ENCODE data around the gene NCKAP1.
"Not testable (repeated sequence)": the region's sequence is repeated elsewhere in the genome, so short reads cannot be mapped to it uniquely, and the experiment has no call there.

NCKAP1 gene

DNA sequence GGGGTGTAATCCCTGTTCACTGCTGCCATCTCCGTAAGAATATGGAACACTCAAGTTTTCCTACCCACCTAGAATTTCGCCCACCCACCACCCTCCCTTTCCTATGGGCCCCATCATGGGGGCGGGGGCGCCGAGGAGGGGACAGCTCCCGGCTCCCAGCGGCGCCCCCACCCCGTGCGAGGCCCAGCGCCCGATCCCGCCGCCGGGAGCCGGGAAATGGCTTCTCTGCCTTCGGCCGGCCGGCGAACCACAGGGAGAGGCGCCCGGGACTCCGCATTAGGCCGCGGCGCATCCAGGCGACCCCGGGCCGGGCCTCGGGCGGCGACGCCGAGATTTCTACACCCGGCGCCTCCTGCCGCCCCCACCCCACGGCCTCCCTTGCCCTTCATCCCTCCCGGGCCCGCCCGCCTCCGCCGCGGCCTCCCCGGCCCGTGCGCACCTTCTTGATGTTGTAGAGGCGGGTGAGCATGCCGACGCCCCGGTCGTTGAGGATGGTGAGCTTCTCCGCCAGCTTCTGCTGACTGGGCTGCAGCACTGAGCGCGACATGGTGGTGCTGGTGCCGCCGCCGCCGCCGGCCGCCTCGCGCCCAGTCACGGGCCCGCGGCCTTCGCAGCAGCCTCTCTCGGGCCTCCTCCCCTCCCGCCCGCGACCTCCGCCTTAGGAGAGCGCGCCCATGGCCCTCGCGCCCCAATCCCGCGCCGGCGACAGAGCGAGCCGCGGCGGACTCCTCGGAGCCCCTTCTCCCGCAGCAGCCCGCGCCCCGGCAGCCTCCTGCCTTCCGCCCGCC, 510 bp downstream of the NCKAP1 start:
- peak; percentile 36 for DNase-seq

DNA sequence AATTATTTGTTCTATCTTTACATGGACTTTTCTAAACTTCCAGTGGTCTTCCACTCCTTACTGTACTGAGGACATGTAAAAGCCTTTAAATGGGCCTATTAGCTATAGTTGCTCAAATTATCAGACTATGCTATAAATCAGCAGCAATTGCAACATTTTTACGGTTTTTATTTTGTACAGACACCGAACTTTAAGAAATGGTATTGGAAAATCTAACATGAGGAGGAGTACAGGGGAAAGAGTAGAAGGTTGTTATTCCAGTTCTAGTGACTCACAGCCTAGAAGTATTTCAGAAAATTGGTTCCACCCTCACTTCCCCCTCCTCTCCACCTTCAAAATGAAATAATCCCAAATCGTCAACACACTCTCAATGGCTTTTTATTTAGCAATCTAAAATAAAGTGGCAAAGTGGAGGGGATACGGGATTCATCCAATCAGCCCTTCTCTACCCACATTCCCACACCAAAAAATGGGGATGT, 1.1 kb downstream of the NCKAP1 start:
- DNase-seq: peak; percentile 1

GRCh38 chr2:183035954-183036669, 2.1 kb downstream of the NCKAP1 start:
- peak; percentile 24 for DNase-seq

GRCh38 chr2:183035298-183035953, 2.8 kb downstream of the NCKAP1 start:
- no peak for DNase-seq

- DNase-seq: no peak
Measured at GRCh38 chr2:183034806-183035205, 3.5 kb downstream of the NCKAP1 start.

- DNase-seq: no peak
Measured at GRCh38 chr2:183033951-183034350, 4.3 kb downstream of the NCKAP1 start.

DNA sequence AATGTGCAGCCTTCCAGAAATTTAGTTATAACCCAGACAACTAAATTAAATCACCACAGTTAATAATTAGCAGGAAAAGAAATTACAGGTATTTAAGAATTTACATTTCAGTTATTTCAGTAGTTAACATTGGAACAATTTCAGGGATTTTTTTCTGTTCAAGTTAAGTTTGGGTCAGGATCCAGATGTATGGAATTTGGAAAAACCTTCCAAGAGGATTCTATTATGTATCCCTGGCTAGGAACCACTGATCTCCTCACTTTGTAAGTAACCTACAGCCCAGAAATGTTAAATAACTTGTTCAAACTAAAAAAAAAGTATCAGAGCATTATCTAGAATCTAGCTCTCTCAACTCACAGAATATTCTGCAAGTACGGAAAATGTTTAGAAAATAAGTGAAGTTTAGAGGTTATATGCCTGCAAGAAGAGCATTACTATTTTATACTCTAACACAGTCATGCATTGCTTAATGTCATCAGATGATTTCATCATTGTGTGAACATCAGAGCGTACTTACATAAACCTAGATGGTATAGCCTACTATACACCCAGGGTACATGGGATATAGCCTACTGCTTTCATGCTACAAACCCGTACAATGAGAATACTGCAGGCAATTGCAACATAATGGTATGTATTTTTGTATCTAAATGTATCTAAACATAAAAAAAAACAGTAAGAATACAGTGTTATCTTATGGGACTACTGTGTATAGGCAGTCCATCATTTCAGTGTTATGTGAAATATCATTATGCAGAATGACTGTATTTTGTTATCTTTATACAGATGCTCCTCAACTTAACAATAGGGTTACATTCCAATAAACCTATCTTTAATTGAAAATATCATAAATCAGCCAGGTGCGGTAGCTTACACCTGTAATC, 6.1 kb downstream of the NCKAP1 start:
- no peak for DNase-seq

GRCh38 chr2:183029219-183029618, 9.0 kb downstream of the NCKAP1 start:
- DNase-seq: no peak

DNA sequence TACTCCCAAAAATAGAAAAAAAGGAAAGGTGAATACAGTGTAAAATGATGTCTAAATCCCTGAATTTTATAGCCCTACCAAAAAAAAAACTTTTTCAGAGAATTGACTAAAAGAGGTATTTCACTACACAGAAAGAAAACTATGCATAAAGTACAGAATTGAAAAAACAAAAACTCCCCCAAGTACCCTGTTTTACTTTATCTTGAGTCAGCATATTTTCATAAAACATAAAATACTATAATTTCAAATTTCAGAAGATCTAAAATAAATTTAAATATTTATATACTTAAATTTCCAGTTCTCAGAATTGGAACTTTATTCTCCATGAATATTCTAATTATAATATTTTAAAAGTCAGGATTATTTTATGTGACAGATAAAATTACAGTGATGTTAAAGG, 10.1 kb downstream of the NCKAP1 start:
- DNase-seq: no peak

DNA sequence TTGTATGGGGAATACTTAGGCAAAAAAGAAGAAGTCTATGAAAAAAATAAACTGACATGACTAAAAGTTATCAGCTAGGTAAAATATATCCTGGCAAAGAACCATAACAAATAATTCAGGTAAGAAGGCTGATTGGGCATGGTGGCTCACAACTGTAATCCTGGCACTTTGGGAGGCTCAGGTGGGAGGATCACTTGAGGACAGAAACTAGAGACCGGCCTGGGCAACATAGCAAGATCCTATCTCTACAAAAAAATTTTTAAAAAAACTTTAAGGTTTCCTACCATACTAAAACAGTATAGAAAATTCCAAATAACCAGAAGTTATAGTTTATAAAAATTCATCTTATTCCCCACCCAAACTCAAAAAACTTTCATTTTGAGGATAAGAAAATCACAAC, 10.8 kb downstream of the NCKAP1 start:
- DNase-seq: no peak

DNA sequence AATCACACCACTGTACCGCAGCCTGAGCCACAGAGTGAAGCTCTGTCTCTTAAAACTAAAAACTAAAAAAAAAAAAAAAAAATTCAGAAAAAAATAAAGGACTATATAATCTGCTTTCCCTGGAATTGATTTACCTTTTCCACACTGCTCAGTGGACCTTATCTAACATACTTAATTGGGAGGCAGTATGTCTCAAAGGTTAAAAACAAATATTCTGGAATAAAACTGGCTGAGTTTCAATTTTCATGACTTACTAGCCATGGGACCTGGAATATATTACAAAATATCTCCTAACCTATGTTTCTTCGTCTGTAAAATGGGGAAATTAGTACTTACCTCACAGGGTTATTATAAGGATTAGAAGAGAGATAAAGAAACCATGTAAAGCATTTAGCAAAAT, 11.8 kb downstream of the NCKAP1 start:
- no peak for DNase-seq

DNA sequence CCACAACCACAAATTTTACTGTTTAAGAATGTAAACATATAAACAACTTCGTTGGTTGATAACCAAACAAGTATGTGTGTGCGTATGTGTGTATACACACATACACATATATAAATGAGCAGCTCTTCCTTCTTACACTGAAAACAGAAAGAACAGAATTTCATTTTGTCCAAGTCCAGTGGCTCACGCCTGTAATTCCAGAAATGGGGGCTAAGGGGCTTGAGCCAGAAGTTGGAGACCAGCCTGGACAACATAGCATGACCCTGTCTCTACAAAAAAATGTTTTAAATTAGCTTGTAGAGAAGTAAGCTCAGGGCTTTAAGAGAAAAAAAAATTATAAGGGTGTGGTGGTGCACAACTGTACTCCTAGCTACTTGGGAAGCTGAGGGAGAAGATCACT, 12.3 kb downstream of the NCKAP1 start:
- no peak for DNase-seq

DNA sequence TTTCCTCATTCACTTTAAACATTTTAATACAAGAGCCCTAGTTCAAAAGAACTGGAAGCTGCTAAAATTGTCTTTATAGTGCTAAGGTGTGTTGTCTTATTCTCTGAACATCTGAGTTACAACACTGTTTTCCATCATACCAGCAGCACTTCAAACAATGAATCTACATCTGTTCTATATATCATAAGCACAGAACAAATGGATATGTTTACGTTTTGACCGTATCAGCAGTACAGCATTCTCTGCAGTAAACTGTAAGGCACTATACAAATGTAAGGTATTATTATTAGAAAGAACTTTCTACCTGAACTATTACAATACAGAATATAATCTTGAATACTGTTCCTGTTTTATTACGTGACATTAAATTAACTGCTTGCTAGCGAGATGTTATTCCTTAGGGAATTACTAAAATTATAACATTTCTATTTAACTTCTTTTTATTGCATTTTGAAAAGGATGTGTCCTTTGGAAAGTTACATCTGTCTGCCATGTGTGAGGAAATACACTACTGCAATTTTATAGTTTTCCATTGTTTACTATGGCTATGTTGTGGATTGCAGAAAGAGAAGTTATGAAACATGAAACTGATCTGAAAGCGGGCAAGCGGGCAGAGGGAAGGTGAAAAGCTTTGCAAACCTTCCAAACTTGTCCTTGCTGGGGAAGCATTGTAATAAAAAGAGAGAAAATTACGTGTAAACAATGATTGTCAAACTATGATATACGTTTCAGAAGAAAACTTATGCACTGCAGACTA, 13.7 kb downstream of the NCKAP1 start:
- DNase-seq: no peak

DNA sequence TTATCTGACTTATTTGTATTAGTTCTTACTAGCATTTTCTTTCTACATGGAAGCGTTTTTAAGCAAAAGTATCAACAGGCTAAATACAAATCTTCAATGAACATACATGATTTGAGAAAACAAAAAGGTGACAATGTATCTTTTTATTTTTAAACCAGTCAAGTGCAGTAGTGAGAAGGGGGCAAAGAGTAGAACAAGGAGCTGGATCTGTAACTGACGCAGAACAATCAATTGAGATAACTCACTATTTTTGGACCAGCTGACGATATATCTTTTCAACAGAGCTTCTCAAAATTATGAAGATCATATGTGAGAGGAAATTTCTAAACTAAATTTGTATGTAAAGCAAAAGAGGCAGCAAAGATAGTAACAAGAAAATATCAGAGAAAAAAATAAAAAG, 15.5 kb downstream of the NCKAP1 start:
- DNase-seq: no peak

GRCh38 chr2:183021613-183022012, 16.6 kb downstream of the NCKAP1 start:
- DNase-seq: no peak

DNA sequence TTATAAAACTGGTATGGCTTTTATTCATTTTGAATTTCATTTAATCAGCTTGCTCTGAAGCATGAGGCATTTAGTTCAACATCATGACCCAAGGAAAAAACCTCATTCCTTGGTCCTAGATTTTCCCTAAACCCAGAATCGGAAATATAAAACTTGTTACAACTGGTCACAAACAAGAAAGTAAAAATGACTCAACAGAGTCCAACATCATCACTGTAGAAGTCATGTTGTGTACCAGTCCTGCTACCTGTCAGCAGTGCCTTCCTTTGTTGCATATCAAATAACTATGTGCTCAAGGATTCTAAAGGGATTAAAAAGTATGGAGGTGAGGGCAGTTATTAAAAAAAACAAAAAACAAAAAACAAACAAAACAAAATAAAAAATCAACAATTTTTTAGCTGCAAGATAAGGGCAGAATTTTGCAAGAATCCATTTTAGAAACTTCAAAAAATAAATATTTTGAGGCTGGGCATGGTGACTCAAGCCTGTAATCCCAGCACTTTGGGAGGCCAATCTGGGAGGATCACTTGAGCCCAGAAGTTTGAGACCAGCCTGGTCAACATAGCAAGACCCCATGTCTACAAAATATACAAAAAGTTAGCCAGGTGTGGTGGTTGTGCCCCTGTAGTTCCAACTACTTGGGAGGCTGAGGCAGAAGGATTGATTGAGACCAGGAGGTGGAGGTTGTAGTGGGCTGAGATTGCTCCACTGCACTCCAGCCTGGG, 18.4 kb downstream of the NCKAP1 start:
- DNase-seq: no peak

GRCh38 chr2:183017845-183018244, 20.4 kb downstream of the NCKAP1 start:
- not testable (repeated sequence) for DNase-seq

DNA sequence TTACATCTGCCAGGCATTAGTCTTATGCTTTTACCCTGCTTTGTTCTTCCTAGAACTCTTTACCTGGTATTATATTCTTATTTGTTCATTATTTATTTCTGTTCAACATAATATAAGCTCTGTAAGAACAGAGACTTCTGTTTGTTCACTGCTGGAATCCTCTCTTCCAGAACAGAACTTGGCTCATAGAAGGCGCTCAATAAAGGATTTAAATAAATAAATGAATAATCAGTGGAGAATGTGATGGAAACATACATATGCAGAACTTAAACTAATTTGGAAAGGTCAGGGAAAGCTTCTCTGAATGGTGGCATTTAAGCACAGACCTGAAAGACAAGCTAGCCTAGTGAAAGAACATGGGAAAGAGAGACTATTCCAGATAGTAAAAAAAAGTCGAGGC, 24.3 kb downstream of the NCKAP1 start:
- no peak for DNase-seq

DNA sequence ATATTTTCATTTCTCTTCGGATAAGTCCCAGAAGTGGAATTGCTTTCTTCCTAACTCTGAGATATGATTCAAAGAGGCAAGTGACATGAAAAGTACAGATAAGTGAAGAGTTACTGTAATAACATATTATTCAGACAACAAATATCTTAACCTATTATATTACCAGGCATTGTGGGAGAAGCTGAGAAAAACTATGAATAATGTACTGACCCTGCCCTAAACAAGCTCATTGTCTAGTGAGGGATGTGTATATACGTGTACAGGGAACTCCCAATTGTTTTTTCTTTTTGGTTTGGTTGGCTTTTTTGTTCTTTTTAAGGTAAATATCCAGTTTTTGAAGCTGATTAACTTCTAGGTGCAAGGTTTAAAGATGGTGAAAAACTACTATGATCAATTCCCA, 26.5 kb downstream of the NCKAP1 start:
- DNase-seq: no peak

DNA sequence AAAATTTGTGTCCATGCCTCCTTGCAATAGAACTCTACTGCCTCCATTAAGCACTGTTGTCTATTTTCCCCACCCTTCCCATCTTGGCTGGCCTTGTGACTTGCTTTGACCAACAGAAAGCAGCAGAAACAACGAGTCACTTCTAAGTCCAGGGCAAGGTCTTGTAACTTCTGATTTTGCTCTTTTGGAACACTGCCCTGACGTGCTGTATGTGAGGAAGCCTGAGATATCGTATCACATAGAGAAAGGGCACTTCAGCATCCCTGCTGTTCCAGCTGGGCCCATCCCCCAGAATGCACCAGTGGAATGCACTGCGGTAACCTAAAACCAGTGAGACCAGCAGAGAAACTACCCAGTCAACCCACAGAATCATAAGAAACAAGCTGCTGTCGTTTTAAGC, 28.1 kb downstream of the NCKAP1 start:
- DNase-seq: no peak

DNA sequence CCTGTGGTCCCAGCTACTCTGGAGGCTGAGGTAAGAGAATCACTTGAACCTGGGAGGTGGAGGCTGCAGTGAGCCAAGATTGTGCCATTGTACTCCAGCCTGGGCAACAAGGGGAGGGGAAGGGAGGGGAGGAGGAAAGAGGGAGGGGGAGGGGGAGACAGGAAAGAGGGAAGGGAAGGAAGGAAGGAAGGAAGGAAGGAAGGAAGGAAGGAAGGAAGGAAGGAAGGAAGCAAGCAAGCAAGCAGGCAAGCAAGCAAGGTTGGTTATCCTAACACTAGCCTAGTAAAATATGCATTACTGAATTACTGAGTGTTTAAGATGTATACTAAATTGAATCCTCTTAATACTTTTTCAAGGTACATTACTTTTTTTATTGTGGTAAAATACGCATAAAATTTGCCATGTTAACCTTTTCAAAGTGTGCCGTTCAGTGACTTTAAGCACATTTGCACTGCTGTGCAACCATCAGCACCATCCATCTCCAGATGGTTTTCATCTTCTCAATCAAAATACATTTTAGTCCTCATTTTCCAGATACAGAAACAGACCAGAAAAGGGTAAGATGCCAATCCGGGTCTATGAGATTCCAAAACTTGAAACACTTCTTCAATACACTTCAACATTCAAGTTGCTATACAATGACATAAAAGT, 28.9 kb downstream of the NCKAP1 start:
- no peak for DNase-seq

Measured in CD4-positive, alpha-beta T cell treated with Interleukin-4 for 4 hours (primary cell).